ENCODE results near the gene ITGA8. TPM values are rescaled to one million over a fixed set of nuclear protein-coding genes. Genes with fewer than 3 reads are reported as not detected.

The ITGA8 gene
- total and polyA plus RNA-seq, 9 of the 15 experiments (the other 6 are each of a cell fraction or from before 2014, with no cell fraction given): 0.01 to 0.07 (median 0.04) TPM; not detected in 5

DNA sequence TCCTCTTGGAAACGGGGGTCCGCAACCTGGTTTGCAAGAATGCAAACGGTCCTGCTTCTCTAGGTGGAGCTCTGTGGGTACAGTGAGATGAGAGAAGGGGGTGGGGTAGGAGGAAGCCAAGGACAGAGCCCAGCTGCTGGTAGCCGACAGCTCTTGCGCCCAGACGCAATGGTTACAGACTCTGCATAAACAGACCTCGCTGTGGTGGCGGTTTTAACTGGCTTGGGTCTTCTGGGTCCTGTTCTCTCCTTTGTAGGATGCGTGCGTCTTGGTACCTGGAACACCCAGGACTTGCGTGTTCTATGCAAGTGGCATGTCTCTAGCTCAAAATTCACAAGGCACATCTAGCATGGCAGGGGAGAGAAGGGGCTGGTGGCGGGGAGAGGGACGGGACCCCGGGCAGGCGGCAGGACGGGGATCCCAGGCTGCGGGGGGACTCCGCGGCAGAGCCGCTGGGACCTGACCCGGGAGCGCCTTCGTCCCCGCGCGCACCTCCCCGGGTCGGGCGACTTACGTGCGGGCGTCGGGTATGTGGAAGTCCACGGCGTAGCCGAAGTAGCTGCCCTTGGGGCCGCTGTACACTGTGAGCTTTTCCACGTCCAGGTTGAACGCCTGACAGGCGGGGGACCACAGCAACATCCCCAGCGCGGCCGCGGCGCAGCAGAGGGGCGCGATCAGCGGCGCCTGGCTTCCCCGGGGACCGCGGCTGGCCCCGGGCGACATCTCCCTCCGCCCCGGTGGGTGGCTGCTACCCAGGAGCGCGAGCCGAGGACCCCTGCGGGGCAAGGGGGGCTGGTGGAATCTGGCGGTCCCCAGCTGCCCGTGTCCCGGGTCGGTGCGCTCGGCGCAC, 448 bp downstream of the ITGA8 start:
- ChIA-PET CTCF (ENCODE audit: low intra/inter-chr PET ratio) (no interaction called here), POLR2A (no interaction called here)
- peaks cover 0 to 4% of the 10 kb centered on the region in 2 experiments; a peak in 1 of 5 replicates for H3K27me3 ChIP-seq (ENCODE audit: control insufficient read depth in 2 of 2, insufficient read depth in 2 of 2, low read length in 2 of 2)
- no peak for FAIRE-seq
- no peak overlapping the region for H3K4me2 ChIP-seq (ENCODE audit: insufficient read depth, low read length)
- ATAC-seq: no peak
- no TSS peak for BruUV-seq (replicated peaks)
- H3K4me3 ChIP-seq: no peak overlapping the region
- intact Hi-C loops (cut with micrococcal nuclease) (loop anchor here (5.0 kb wide), 1 partner anchor 103 kb away; no protein-coding TSS in a partner anchor), in situ Hi-C loops (cut with MboI) (loop anchor here (25.0 kb wide), 1 partner anchor 132 kb away; no protein-coding TSS in a partner anchor)
- no peak overlapping the region for H2AFZ ChIP-seq (ENCODE audit: low read depth, low read length)
- H3K4me1 ChIP-seq (replicated peaks in 1 of 2; ENCODE audit: control insufficient read depth in 2 of 2, insufficient read depth in 2 of 2, low read length in 2 of 2): no peaks in the 10 kb centered on the region
- no peaks in the 10 kb centered on the region for H3K36me3 ChIP-seq (ENCODE audit: control insufficient read depth, insufficient read depth, low read length)
- no peak overlapping the region for H3K9ac ChIP-seq (ENCODE audit: insufficient read depth in 1 of 2, low read depth in 2 of 2, low read length in 2 of 2)
- no peak for DNase-seq (ENCODE audit: extremely low read depth in 1 of 4, low spot score in 3 of 4)
- TF ChIP-seq, protein P1, sequence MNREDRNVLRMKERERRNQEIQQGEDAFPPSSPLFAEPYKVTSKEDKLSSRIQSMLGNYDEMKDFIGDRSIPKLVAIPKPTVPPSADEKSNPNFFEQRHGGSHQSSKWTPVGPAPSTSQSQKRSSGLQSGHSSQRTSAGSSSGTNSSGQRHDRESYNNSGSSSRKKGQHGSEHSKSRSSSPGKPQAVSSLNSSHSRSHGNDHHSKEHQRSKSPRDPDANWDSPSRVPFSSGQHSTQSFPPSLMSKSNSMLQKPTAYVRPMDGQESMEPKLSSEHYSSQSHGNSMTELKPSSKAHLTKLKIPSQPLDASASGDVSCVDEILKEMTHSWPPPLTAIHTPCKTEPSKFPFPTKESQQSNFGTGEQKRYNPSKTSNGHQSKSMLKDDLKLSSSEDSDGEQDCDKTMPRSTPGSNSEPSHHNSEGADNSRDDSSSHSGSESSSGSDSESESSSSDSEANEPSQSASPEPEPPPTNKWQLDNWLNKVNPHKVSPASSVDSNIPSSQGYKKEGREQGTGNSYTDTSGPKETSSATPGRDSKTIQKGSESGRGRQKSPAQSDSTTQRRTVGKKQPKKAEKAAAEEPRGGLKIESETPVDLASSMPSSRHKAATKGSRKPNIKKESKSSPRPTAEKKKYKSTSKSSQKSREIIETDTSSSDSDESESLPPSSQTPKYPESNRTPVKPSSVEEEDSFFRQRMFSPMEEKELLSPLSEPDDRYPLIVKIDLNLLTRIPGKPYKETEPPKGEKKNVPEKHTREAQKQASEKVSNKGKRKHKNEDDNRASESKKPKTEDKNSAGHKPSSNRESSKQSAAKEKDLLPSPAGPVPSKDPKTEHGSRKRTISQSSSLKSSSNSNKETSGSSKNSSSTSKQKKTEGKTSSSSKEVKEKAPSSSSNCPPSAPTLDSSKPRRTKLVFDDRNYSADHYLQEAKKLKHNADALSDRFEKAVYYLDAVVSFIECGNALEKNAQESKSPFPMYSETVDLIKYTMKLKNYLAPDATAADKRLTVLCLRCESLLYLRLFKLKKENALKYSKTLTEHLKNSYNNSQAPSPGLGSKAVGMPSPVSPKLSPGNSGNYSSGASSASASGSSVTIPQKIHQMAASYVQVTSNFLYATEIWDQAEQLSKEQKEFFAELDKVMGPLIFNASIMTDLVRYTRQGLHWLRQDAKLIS (CRISPR knock-in tag; IDR thresholded peaks at IDR 0.05): no peak
- no peaks in the 10 kb centered on the region for H3K9me3 ChIP-seq (replicated peaks; ENCODE audit: control insufficient read depth, insufficient read depth, low read depth, low read length)
- WGBS (ENCODE audit: insufficient coverage, low coverage, missing lambda C conversion rate): 72% methylated on average over 30 of the region's 67 CpGs
- no peak overlapping the region for H3K27ac ChIP-seq (ENCODE audit: extremely low read depth, low read depth, low read length)
- no peaks in the 10 kb centered on the region for H4K20me1 ChIP-seq (replicated peaks; ENCODE audit: control insufficient read depth, insufficient read depth, low read length)
- H3K9me1 ChIP-seq (ENCODE audit: control insufficient read depth, insufficient read depth, low read length): no peaks in the 10 kb centered on the region
- H3K79me2 ChIP-seq (ENCODE audit: control insufficient read depth, insufficient read depth, low read length): no peaks in the 10 kb centered on the region
